Activated CD4-positive, alpha-beta T cell treated with anti-CD3 and anti-CD28 coated beads, Interleukin-2, amount 10 ng/mL, durations not matched to agents 24 days and 14 days (primary cell): ENCODE results near the gene TMEM234. TPM values are rescaled to one million over a fixed set of nuclear protein-coding genes. Genes with fewer than 3 reads are reported as not detected.

Experiments
- DNase-seq: peaks from one replicate; pipeline ENCODE4 v3.0.0; 2022
- H3K27ac Mint-ChIP-seq: one replicate; pipeline ENCODE4 v1.8.0; 2022; ENCODE audit warnings: mild to moderate bottlenecking, mixed read lengths
- H3K27me3 Mint-ChIP-seq: one replicate; pipeline ENCODE4 v1.8.0; 2022; ENCODE audit warnings: mixed read lengths
- H3K36me3 Mint-ChIP-seq: one replicate; pipeline ENCODE4 v1.8.0; 2022; ENCODE audit warnings: low read depth, mild to moderate bottlenecking, mixed read lengths
- H3K4me1 Mint-ChIP-seq: one replicate; pipeline ENCODE4 v1.8.0; 2021; ENCODE audit warnings: mixed read lengths
- H3K4me3 Mint-ChIP-seq: one replicate; pipeline ENCODE4 v1.8.0; 2022; ENCODE audit warnings: mild to moderate bottlenecking, moderate library complexity, mixed read lengths
- H3K9me3 Mint-ChIP-seq: one replicate; pipeline ENCODE4 v1.8.0; 2021; ENCODE audit warnings: mixed read lengths
- intact Hi-C: fragments of 100-400 bp; cut with micrococcal nuclease; formaldehyde crosslinking; loops from one replicate; pipeline ENCODE4 v1.15.1; 2023
- total RNA-seq: library from RNA; stranded (reverse); gene quantifications from 2 replicates; pipeline ENCODE4 v1.2.3, GENCODE V29; 2022

Gene TMEM234
- total RNA-seq, 1 donor from 2014 or later, result 10.9 TPM

- Mint-ChIP-seq H3K4me3 (peak overlapping the region; percentile 94), H3K9me3 (no peaks in the 10 kb centered on the region)
These were observed 2.1 kb upstream of the TMEM234 start for GRCh38 chr1:32224285-32224684.

GRCh38 chr1:32223683-32224082, 1.5 kb upstream of the TMEM234 start:
- no peaks in the 10 kb centered on the region for H3K9me3 Mint-ChIP-seq
- H3K4me3 Mint-ChIP-seq, result peak overlapping the region; percentile 94
- intact Hi-C loops, result loop anchor here (5.0 kb wide), 1 partner anchor 114 kb away; the partner anchor contains the start of gene MARCKSL1
- H3K27me3 Mint-ChIP-seq, result no peaks in the 10 kb centered on the region
- DNase-seq, result no peak
- H3K27ac Mint-ChIP-seq, result peak overlapping the region; percentile 95
- H3K36me3 Mint-ChIP-seq, result peaks cover 33% of the 10 kb centered on the region
- H3K4me1 Mint-ChIP-seq, result peaks cover 32% of the 10 kb centered on the region

More at GRCh38 chr1:32224285-32224684, 2.1 kb upstream of the TMEM234 start:
- peak overlapping the region; percentile 72 for H3K27ac Mint-ChIP-seq
- intact Hi-C loops, result loop anchor here (5.0 kb wide), 1 partner anchor 113 kb away; the partner anchor contains the start of gene MARCKSL1
- DNase-seq, result no peak
- no peaks in the 10 kb centered on the region for H3K27me3 Mint-ChIP-seq
- H3K36me3 Mint-ChIP-seq, result peaks cover 39% of the 10 kb centered on the region
- H3K4me1 Mint-ChIP-seq, result peaks cover 34% of the 10 kb centered on the region

- peaks cover 29% of the 10 kb centered on the region for H3K4me1 Mint-ChIP-seq
- intact Hi-C loops, result loop anchor here (5.0 kb wide), 1 partner anchor 116 kb away; the partner anchor contains the start of gene MARCKSL1
- DNase-seq, result no peak
- H3K27me3 Mint-ChIP-seq, result no peaks in the 10 kb centered on the region
- H3K4me3 Mint-ChIP-seq, result peak overlapping the region; percentile 94
- peak overlapping the region; percentile 95 for H3K27ac Mint-ChIP-seq
- H3K36me3 Mint-ChIP-seq, result peaks cover 19% of the 10 kb centered on the region
- no peaks in the 10 kb centered on the region for H3K9me3 Mint-ChIP-seq
These were observed 573 bp downstream of the TMEM234 start for GRCh38 chr1:32221581-32221979.

- no peaks in the 10 kb centered on the region for H3K27me3 Mint-ChIP-seq
- intact Hi-C loops, result loop anchor here (5.0 kb wide), 1 partner anchor 116 kb away; the partner anchor contains the start of gene MARCKSL1
- DNase-seq, result no peak
- peaks cover 33% of the 10 kb centered on the region for H3K4me1 Mint-ChIP-seq
- H3K36me3 Mint-ChIP-seq, result peaks cover 15% of the 10 kb centered on the region
- peak overlapping the region; percentile 95 for H3K27ac Mint-ChIP-seq
- H3K4me3 Mint-ChIP-seq, result peak overlapping the region; percentile 94
- no peaks in the 10 kb centered on the region for H3K9me3 Mint-ChIP-seq
These were observed 1.2 kb downstream of the TMEM234 start for GRCh38 chr1:32220746-32221580.

GRCh38 chr1:32219022-32219421, 3.1 kb downstream of the TMEM234 start:
- peaks cover 32% of the 10 kb centered on the region for H3K4me1 Mint-ChIP-seq
- no peak overlapping the region for H3K27ac Mint-ChIP-seq
- intact Hi-C loops, result no loop called here
- no peaks in the 10 kb centered on the region for H3K9me3 Mint-ChIP-seq
- peaks cover 6% of the 10 kb centered on the region for H3K36me3 Mint-ChIP-seq
- H3K4me3 Mint-ChIP-seq, result no peak overlapping the region
- DNase-seq, result no peak
- H3K27me3 Mint-ChIP-seq, result no peaks in the 10 kb centered on the region

GRCh38 chr1:32216566-32216965, 5.6 kb downstream of the TMEM234 start:
- Mint-ChIP-seq H3K36me3 (peaks cover 4% of the 10 kb centered on the region), H3K27me3 (no peaks in the 10 kb centered on the region), H3K27ac (no peak overlapping the region), H3K9me3 (no peaks in the 10 kb centered on the region), H3K4me3 (no peak overlapping the region), H3K4me1 (peaks cover 24% of the 10 kb centered on the region)
- intact Hi-C loops, result no loop called here
- DNase-seq, result no peak

GRCh38 chr1:32215629-32216480, 6.3 kb downstream of the TMEM234 start:
- Mint-ChIP-seq H3K9me3 (no peaks in the 10 kb centered on the region), H3K27me3 (no peaks in the 10 kb centered on the region), H3K27ac (peak overlapping the region; percentile 49), H3K4me1 (peaks cover 19% of the 10 kb centered on the region), H3K4me3 (no peak overlapping the region), H3K36me3 (peaks cover 4% of the 10 kb centered on the region)
- intact Hi-C loops, result loop anchor here (1.0 to 2.0 kb wide), 2 partner anchors 156 to 199 kb away; no protein-coding TSS in a partner anchor
- peak; percentile 90 for DNase-seq

GRCh38 chr1:32208891-32209328, 13.2 kb downstream of the TMEM234 start, which contains the start of gene DCDC2B:
Gene DCDC2B (plus strand): TSS chr1:32209089. CDS start chr1:32209094, 5 bp downstream.
- Mint-ChIP-seq H3K4me3 (no peak within 1 kb of the TSS), H3K9me3 (no peaks in the 10 kb centered on the region), H3K4me1 (peaks cover 18% of the 10 kb centered on the region), H3K36me3 (peaks cover 10% of the 10 kb centered on the region), H3K27ac (peak within 1 kb of the TSS; percentile 48), H3K27me3 (no peaks in the 10 kb centered on the region)
- DNase-seq, result no peak
- intact Hi-C loops, result no loop called here

- intact Hi-C loops, result no loop called here
- Mint-ChIP-seq H3K4me3 (no peak overlapping the region), H3K9me3 (no peaks in the 10 kb centered on the region), H3K4me1 (peaks cover 21% of the 10 kb centered on the region), H3K27me3 (no peaks in the 10 kb centered on the region), H3K27ac (peak overlapping the region; percentile 48), H3K36me3 (peaks cover 12% of the 10 kb centered on the region)
- DNase-seq, result no peak
These were observed 13.7 kb downstream of the TMEM234 start for GRCh38 chr1:32208469-32208868.

- H3K36me3 Mint-ChIP-seq, result peaks cover 20% of the 10 kb centered on the region
- H3K27me3 Mint-ChIP-seq, result no peaks in the 10 kb centered on the region
- H3K4me3 Mint-ChIP-seq, result peak within 1 kb of the TSS; percentile 91
- DNase-seq, result peak; percentile 96
- peak within 1 kb of the TSS; percentile 88 for H3K27ac Mint-ChIP-seq
- no peaks in the 10 kb centered on the region for H3K9me3 Mint-ChIP-seq
- intact Hi-C loops, result loop anchor here (1.0 kb wide), 1 partner anchor 17 kb away; the partner anchor contains the start of genes EIF3I and TMEM234
- peaks cover 33% of the 10 kb centered on the region for H3K4me1 Mint-ChIP-seq
These were observed 16.5 kb downstream of the TMEM234 start, which contains the start of gene IQCC for GRCh38 chr1:32205401-32206370. Gene IQCC (plus strand): TSS chr1:32205671. CDS start chr1:32205682, 11 bp downstream.

GRCh38 chr1:32204943-32205361, 17.2 kb downstream of the TMEM234 start:
- Mint-ChIP-seq H3K4me3 (peak overlapping the region; percentile 91), H3K9me3 (no peaks in the 10 kb centered on the region), H3K27me3 (no peaks in the 10 kb centered on the region), H3K4me1 (peaks cover 38% of the 10 kb centered on the region), H3K27ac (peak overlapping the region; percentile 88), H3K36me3 (peaks cover 24% of the 10 kb centered on the region)
- no peak for DNase-seq
- intact Hi-C loops, result loop anchor here (1.0 kb wide), 1 partner anchor 17 kb away; the partner anchor contains the start of genes EIF3I and TMEM234

- intact Hi-C loops, result no loop called here
- peaks cover 58% of the 10 kb centered on the region for H3K4me1 Mint-ChIP-seq
- DNase-seq, result peak; percentile 94
- H3K36me3 Mint-ChIP-seq, result peaks cover 39% of the 10 kb centered on the region
- H3K9me3 Mint-ChIP-seq, result no peaks in the 10 kb centered on the region
- H3K27me3 Mint-ChIP-seq, result no peaks in the 10 kb centered on the region
- H3K4me3 Mint-ChIP-seq, result peak overlapping the region; percentile 90
- H3K27ac Mint-ChIP-seq, result peak overlapping the region; percentile 95
These were observed 20.9 kb downstream of the TMEM234 start for GRCh38 chr1:32201011-32201855.
